HepG2 (cell line): ENCODE data around the gene MAFF. TPM values are rescaled to one million over a fixed set of nuclear protein-coding genes. Genes with fewer than 3 reads are reported as not detected.

Experiments used
- ATF4 ChIP-seq, 2 experiments: fragments of 450-650 bp in 1 of 2; sonication (generic) in 1 of 2; formaldehyde crosslinking; IDR thresholded peaks; 2 replicates each; pipeline versions ENCODE4 v1.5.0 to v1.8.0; 2020 to 2022; ENCODE audit warnings: mild to moderate bottlenecking in 1 of 2, missing genetic modification reagents in 1 of 2
- CREM ChIP-seq, 2 experiments: sonication (generic) in 1 of 2; formaldehyde crosslinking in 1 of 2; IDR thresholded peaks; 2 replicates each; pipeline versions ENCODE4 v1.4.0 to v1.6.1; 2016 to 2020; ENCODE audit warnings: antibody characterized with exemption in 1 of 2, mild to moderate bottlenecking in 1 of 2, missing genetic modification reagents in 1 of 2
- ELF4 ChIP-seq: sonication (generic); formaldehyde crosslinking; IDR thresholded peaks from 2 replicates; pipeline ENCODE4 v1.5.0; 2020; ENCODE audit warnings: missing genetic modification reagents, mild to moderate bottlenecking, moderate library complexity, borderline replicate concordance
- JUN ChIP-seq: sonication (generic); formaldehyde crosslinking; IDR thresholded peaks from 2 replicates; pipeline ENCODE4 v1.4.0; 2020; ENCODE audit warnings: mild to moderate bottlenecking, missing genetic modification reagents
- KAT8 ChIP-seq: IDR thresholded peaks from 2 replicates; pipeline ENCODE4 v1.6.1; 2016; ENCODE audit warnings: missing genetic modification reagents, missing compliant biosample characterization
- KDM2A ChIP-seq: sonication (generic); formaldehyde crosslinking; IDR thresholded peaks from 2 replicates; pipeline ENCODE4 v1.4.0; 2020; ENCODE audit warnings: low read depth, missing genetic modification reagents, borderline replicate concordance
- KLF16 ChIP-seq, 2 experiments: sonication (generic) in 1 of 2; formaldehyde crosslinking in 1 of 2; IDR thresholded peaks; 2 replicates each; pipeline versions ENCODE4 v1.6.1 to v1.8.0; 2016 to 2023; ENCODE audit warnings: missing genetic modification reagents in 2 of 2, missing compliant biosample characterization in 1 of 2
- LBX2 ChIP-seq: sonication (generic); formaldehyde crosslinking; IDR thresholded peaks from 2 replicates; pipeline ENCODE4 v1.5.0; 2020; ENCODE audit warnings: missing genetic modification reagents, mild to moderate bottlenecking, borderline replicate concordance
- MED1 ChIP-seq: sonication (generic); formaldehyde crosslinking; IDR thresholded peaks from 2 replicates; pipeline ENCODE4 v1.4.0; 2020; ENCODE audit warnings: missing genetic modification reagents
- MED8 ChIP-seq: sonication (generic); formaldehyde crosslinking; IDR thresholded peaks from 2 replicates; pipeline ENCODE4 v1.8.1; 2023; ENCODE audit warnings: mild to moderate bottlenecking, missing genetic modification reagents; ENCODE audit not compliant: insufficient replicate concordance
- NBN ChIP-seq: fragments of 450-650 bp; conservative IDR thresholded peaks from 2 replicates; pipeline ENCODE4 v1.6.1; 2017
- NR1H2 ChIP-seq: sonication (generic); formaldehyde crosslinking; IDR thresholded peaks from 2 replicates; pipeline ENCODE4 v1.8.1; 2022; ENCODE audit warnings: low read depth, missing genetic modification reagents, borderline replicate concordance
- PCBP2 ChIP-seq: fragments of 200-400 bp; formaldehyde crosslinking; optimal IDR thresholded peaks from 2 replicates; pipeline ENCODE3; 2018; ENCODE audit warnings: low read length, low read depth; ENCODE audit not compliant: poor library complexity, severe bottlenecking
- PRDM4 ChIP-seq: sonication (generic); formaldehyde crosslinking; IDR thresholded peaks from 2 replicates; pipeline ENCODE4 v1.9.0; 2021; ENCODE audit warnings: missing genetic modification reagents, borderline replicate concordance
- PRPF4 ChIP-seq: fragments of 200-400 bp; formaldehyde crosslinking; IDR thresholded peaks from 2 replicates; pipeline ENCODE4 v1.6.1; 2016; ENCODE audit warnings: low read length, low read depth; ENCODE audit not compliant: poor library complexity, severe bottlenecking
- RXRB ChIP-seq: IDR thresholded peaks from 2 replicates; pipeline ENCODE4 v1.6.1; 2016; ENCODE audit warnings: borderline replicate concordance, missing genetic modification reagents, missing compliant biosample characterization
- TBX2 ChIP-seq: sonication (generic); formaldehyde crosslinking; IDR thresholded peaks from 2 replicates; pipeline ENCODE4 v1.5.0; 2020; ENCODE audit warnings: missing genetic modification reagents, mild to moderate bottlenecking, borderline replicate concordance
- TGIF2 ChIP-seq: IDR thresholded peaks from 2 replicates; pipeline ENCODE4 v1.6.1; 2016; ENCODE audit warnings: control low read depth, missing compliant biosample characterization
- THAP11 ChIP-seq: IDR thresholded peaks from 2 replicates; pipeline ENCODE4 v1.6.1; 2016; ENCODE audit warnings: missing biosample characterization, missing genetic modification reagents
- ZBTB26 ChIP-seq: IDR thresholded peaks from 2 replicates; pipeline ENCODE4 v1.6.1; 2016; ENCODE audit warnings: missing compliant biosample characterization, missing genetic modification reagents, borderline replicate concordance
- ZMAT3 ChIP-seq: sonication (generic); formaldehyde crosslinking; conservative IDR thresholded peaks from 2 replicates; pipeline ENCODE4 v1.7.0; 2021; ENCODE audit warnings: missing genetic modification reagents
- ZNF263 ChIP-seq: sonication (generic); formaldehyde crosslinking; IDR thresholded peaks from 2 replicates; pipeline ENCODE4 v1.4.0; 2020; ENCODE audit warnings: missing genetic modification reagents
- ZNF33B ChIP-seq: sonication (generic); formaldehyde crosslinking; IDR thresholded peaks from 2 replicates; pipeline ENCODE4 v1.5.1; 2020; ENCODE audit warnings: mild to moderate bottlenecking, missing genetic modification reagents
- ZNF556 ChIP-seq: sonication (generic); formaldehyde crosslinking; IDR thresholded peaks from 2 replicates; pipeline ENCODE4 v1.4.0; 2020; ENCODE audit warnings: mild to moderate bottlenecking, missing genetic modification reagents, borderline replicate concordance
- polyA plus RNA-seq, 8 experiments: library from polyadenylated mRNA; depleted of rRNA in 3 of 8; stranded (reverse) in 7 of 8; unstranded in 1 of 8; fragments of >200 nt; fragmentation: Illumina TruSeq in 4 of 8; extraction: Trizol in 4 of 8; gene quantifications; 2 replicates each; pipeline versions ENCODE4 v1.2.1 to v1.2.3, GENCODE V29; 2011 to 2016; ENCODE audit warnings: low read depth in 4 of 8, missing spikeins in 1 of 8, mixed read lengths in 1 of 8; ENCODE audit not compliant: insufficient read depth in 1 of 8
- total RNA-seq, 5 experiments: library from RNA; depleted of rRNA; stranded (reverse); fragments of >200 nt; fragmentation: Illumina TruSeq; extraction: Trizol; gene quantifications; 2 replicates each; pipeline ENCODE4 v1.2.3, GENCODE V29; 2016; ENCODE audit warnings: low read depth in 1 of 5
- TF ChIP-seq, protein P1 (sequence below): IDR thresholded peaks from 2 replicates; pipeline ENCODE4 v1.6.1; 2016; ENCODE audit warnings: low read depth, borderline replicate concordance

The MAFF gene
- total and polyA plus RNA-seq, 2 of the 13 experiments (the other 11 are each of a cell fraction or from before 2014, with no cell fraction given) = 5.4 to 14.3 TPM

DNA sequence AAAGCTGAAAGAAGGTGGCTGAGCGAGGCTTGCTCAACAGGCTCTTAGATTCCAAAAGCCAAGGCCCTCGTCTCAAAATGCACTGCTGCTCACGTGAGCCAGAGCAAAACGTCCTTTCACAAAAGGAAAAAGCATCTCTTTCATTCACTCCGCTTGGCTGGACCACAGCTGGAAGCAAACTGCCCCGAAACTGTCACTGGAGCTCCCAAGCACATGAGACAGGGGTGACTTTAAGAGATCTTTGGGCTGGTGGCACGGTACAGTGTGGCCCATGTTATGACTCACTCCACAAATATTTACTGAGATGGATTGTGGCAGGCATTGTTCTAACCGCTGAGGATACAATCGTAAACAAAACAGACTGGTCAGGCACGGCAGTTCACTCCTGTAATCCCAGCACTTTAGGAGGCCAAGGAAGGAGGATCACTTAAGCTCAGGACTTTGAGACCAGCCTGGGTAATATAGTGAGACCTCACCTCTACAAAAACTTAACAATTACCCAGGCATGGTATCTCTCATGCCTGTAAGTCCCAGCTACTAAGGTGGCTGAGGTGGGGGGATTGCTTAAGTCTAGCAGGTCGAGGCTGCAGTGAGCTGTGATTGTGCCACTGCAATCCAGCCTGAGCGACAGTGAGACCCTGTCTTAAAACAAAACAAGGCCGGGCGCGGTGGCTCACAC lies 23.7 kb upstream of the MAFF start (continued):
- TF ChIP-seq ZMAT3 (0 out of 2 replicates have a peak, but pooled peaks have one; percentile 40), CREM (IDR thresholded peaks at IDR 0.05) (peak; percentile 62; the same call in 1 of the 2 replicates), CREM (CRISPR knock-in tag; IDR thresholded peaks at IDR 0.05) (no peak), NR1H2 (CRISPR knock-in tag) (no peak), KAT8 (CRISPR knock-in tag) (peak; percentile 75; the same call in 1 of the 2 replicates), MED1 (CRISPR knock-in tag) (peak; percentile 86), MED8 (CRISPR knock-in tag) (peak; percentile 54), PCBP2 (no peak), JUN (CRISPR knock-in tag) (peak; percentile 95), TBX2 (CRISPR knock-in tag) (peak; percentile 85), KDM2A (CRISPR knock-in tag) (peak; percentile 59), RXRB (CRISPR knock-in tag) (peak; percentile 83), PRDM4 (no peak), ZNF556 (CRISPR knock-in tag) (no peak), ZNF33B (CRISPR knock-in tag) (peak; percentile 55; the same call in 1 of the 2 replicates), ATF4 (CRISPR knock-in tag; IDR thresholded peaks at IDR 0.05) (peak in 1 of 2 experiments; percentile 56; a peak in 1 of 4 replicates), NBN (no peak), LBX2 (no peak), PRPF4 (no peak), THAP11 (CRISPR knock-in tag) (peak; percentile 70; the same call in 1 of the 2 replicates), KLF16 (CRISPR knock-in tag; IDR thresholded peaks at IDR 0.05) (peak in 1 of 2 experiments; percentile 48; a peak in 1 of 4 replicates), ZBTB26 (CRISPR knock-in tag) (peak; percentile 45; the same call in 1 of the 2 replicates), ZNF263 (CRISPR knock-in tag) (no peak), ELF4 (CRISPR knock-in tag) (no peak), TGIF2 (CRISPR knock-in tag) (peak; percentile 96)
- TF ChIP-seq, protein P1, sequence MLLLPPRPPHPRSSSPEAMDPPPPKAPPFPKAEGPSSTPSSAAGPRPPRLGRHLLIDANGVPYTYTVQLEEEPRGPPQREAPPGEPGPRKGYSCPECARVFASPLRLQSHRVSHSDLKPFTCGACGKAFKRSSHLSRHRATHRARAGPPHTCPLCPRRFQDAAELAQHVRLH (CRISPR knock-in tag) = no peak
